ENCODE data around the gene IQCK.

DNA sequence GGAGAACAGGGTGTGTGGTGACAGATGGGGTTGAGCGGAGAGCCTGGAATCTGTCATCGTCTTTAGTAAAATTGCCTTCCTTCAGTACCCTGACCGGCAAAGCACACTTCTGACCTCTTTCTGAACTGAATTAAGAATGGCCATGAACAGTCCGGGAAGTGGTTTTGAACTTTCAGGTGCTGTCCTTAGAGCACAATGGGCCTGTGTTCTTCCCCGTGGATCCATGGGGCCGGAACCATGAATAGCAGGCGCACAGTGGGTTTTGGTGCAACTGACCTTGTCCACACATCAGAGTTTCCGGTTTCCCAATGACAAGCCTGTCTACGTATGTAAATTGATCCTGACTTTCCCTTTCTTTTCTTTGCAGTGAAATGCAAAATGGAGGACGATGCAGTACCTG, 138.0 kb downstream of the IQCK start:
- TF ChIP-seq, protein P1, sequence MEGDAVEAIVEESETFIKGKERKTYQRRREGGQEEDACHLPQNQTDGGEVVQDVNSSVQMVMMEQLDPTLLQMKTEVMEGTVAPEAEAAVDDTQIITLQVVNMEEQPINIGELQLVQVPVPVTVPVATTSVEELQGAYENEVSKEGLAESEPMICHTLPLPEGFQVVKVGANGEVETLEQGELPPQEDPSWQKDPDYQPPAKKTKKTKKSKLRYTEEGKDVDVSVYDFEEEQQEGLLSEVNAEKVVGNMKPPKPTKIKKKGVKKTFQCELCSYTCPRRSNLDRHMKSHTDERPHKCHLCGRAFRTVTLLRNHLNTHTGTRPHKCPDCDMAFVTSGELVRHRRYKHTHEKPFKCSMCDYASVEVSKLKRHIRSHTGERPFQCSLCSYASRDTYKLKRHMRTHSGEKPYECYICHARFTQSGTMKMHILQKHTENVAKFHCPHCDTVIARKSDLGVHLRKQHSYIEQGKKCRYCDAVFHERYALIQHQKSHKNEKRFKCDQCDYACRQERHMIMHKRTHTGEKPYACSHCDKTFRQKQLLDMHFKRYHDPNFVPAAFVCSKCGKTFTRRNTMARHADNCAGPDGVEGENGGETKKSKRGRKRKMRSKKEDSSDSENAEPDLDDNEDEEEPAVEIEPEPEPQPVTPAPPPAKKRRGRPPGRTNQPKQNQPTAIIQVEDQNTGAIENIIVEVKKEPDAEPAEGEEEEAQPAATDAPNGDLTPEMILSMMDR (IDR thresholded peaks at IDR 0.05), result no peak
- TF ChIP-seq POLR2AphosphoS5 (IDR thresholded peaks at IDR 0.05), result no peak

All from stomach (tissue), 4 donors.